ENCODE results near the gene FOXJ1. TPM values are rescaled to one million over a fixed set of nuclear protein-coding genes. Genes with fewer than 3 reads are reported as not detected.

Gene FOXJ1
- total and polyA plus RNA-seq, 5 experiments from 2014 or later: 0.28 to 3.7 (median 2.8) TPM

DNA sequence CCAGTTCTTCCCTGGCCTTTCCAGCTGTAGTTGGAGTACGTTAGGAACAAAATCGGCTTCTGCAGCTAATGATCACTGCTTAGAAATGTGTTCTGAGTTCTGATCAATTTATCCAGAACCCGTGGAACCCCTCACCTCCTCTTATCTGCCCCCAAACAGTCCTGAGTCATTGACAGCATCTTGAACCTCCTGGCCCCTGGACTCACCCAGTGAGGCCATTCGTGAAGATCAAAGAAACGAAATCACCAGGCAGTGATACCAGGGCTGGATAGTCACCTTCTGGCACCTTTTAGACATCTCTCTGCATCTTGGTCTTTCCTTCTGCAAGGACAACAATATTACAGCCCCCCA is 20.4 kb downstream of the FOXJ1 start:
- ATAC-seq (no peak), DNase-seq (no peak)
- peak overlapping the region in 5 of 10 donors; percentile 16 to 86 (median 43) for H3K27ac Mint-ChIP-seq
- peak overlapping the region in 5 of 10 donors; percentile 30 to 70 (median 41) for H3K4me3 Mint-ChIP-seq
- H3K9me3 Mint-ChIP-seq: no peaks in the 10 kb centered on the region
- peaks cover 9 to 28% (median 18%) of the 10 kb centered on the region in 4 donors for H3K4me1 Mint-ChIP-seq
- H3K36me3 Mint-ChIP-seq: no peaks in the 10 kb centered on the region
- no peaks in the 10 kb centered on the region for H3K27me3 Mint-ChIP-seq
- POLR2A ChIA-PET: interaction anchor here (0.8 to 14.8 kb wide), 8 partner anchors 12 to 159 kb away, joined by 3 to 152 read pairs (median 8); no protein-coding TSS in a partner anchor

- peak overlapping the region in 3 of 10 donors; percentile 24 to 26 (median 26) for H3K4me3 Mint-ChIP-seq
- POLR2A ChIA-PET: interaction anchor here (0.8 to 14.8 kb wide), 6 partner anchors 15 to 160 kb away, joined by 3 to 152 read pairs (median 58); partner anchors contain the start of gene ZACN
- no peaks in the 10 kb centered on the region for H3K36me3 Mint-ChIP-seq
- H3K27me3 Mint-ChIP-seq: no peaks in the 10 kb centered on the region
- no peaks in the 10 kb centered on the region for H3K9me3 Mint-ChIP-seq
- H3K4me1 Mint-ChIP-seq: peaks cover 6 to 22% (median 17%) of the 10 kb centered on the region in 4 donors
- ATAC-seq: no peak
- peak overlapping the region in 2 of 10 donors; percentile 11 to 70 for H3K27ac Mint-ChIP-seq
- DNase-seq: no peak
Measured at GRCh38 chr17:76119409-76120371, 21.4 kb downstream of the FOXJ1 start.

GRCh38 chr17:76115138-76115754 is 25.8 kb downstream of the FOXJ1 start:
- ATAC-seq (no peak), DNase-seq (no peak)
- H3K4me3 Mint-ChIP-seq: no peak overlapping the region
- no peaks in the 10 kb centered on the region for H3K27me3 Mint-ChIP-seq
- no peaks in the 10 kb centered on the region for H3K4me1 Mint-ChIP-seq
- H3K36me3 Mint-ChIP-seq: no peaks in the 10 kb centered on the region
- POLR2A ChIA-PET: interaction anchor here (0.5 to 0.8 kb wide), 3 partner anchors 153 to 182 kb away, joined by 3 read pairs; no protein-coding TSS in a partner anchor
- no peak overlapping the region for H3K27ac Mint-ChIP-seq
- H3K9me3 Mint-ChIP-seq: peaks cover 0 to 3% (median 0%) of the 10 kb centered on the region in 9 donors

DNA sequence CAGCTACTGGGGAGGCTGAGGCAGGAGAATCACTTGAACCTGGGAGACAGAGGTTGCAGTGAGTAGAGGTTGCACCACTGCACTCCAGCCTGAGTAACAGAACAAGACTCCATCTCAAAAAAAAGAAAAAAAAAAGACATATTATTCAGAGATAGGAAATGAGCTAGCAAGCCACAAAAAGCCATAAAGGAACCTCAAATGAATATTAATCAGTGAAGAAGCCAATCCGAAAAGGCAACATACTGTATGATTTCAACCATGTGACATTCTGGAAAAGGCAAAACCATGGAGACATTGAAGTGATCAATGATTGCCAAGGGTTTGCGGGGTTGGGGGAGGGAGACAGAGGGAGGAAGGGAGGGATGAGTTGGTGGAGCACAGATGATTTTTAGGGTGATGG is 29.1 kb downstream of the FOXJ1 start:
- POLR2A ChIA-PET: interaction anchor here (1.7 to 2.2 kb wide), 2 partner anchors 8 to 162 kb away, joined by 3 to 9 read pairs; partner anchors contain the start of gene EXOC7
- Mint-ChIP-seq H3K4me3 (no peak overlapping the region), H3K27me3 (no peaks in the 10 kb centered on the region), H3K9me3 (peaks cover 0 to 3% (median 0%) of the 10 kb centered on the region in 9 donors), H3K4me1 (no peaks in the 10 kb centered on the region), H3K36me3 (no peaks in the 10 kb centered on the region), H3K27ac (no peak overlapping the region)
- DNase-seq (no peak), ATAC-seq (no peak)

DNA sequence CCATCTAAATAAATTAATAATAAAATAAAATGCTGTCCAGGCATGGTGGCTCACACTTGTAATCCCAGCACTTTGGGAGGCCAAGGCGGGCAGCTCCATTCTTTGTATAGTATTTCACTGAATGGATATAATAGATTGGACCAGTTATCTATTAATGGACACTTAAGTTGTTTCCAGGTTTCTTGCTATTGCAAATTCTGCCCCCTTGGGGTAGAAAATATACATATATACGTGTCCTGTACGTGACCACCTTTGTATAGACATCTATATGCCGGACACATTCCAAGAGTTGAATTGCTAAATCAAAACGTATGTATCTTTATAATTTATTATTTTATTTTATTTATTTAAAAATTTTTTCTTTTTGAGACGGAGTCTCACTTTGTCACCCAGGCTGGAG is 33.5 kb downstream of the FOXJ1 start:
- no peaks in the 10 kb centered on the region for H3K27me3 Mint-ChIP-seq
- H3K36me3 Mint-ChIP-seq: no peaks in the 10 kb centered on the region
- DNase-seq: peak in 1 of 10 donors; percentile 14
- no peak overlapping the region for H3K4me3 Mint-ChIP-seq
- H3K9me3 Mint-ChIP-seq: no peaks in the 10 kb centered on the region
- H3K27ac Mint-ChIP-seq: no peak overlapping the region
- POLR2A ChIA-PET: no interaction called here
- no peak for ATAC-seq
- peaks cover 2 to 22% (median 18%) of the 10 kb centered on the region in 4 donors for H3K4me1 Mint-ChIP-seq

DNA sequence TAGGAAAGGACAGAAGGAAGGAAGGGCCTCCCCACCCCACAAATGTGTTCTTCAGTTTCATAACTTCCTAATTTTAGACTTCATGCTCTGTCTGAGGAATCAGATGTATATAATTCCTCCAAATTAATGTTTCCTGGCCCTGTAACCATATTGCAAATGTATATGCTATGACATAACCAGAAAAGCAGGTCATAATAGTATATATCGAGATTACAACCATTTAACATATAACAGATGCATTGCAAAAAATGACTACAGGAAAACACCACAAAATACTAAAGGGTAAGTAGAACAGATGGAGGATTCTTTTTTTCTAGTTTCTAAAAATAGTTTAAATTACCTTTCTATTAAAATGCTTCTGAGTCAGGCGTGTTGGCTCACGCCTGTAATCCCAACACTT is 34.3 kb downstream of the FOXJ1 start:
- ATAC-seq (no peak), DNase-seq (no peak)
- H3K36me3 Mint-ChIP-seq: peaks cover 0 to 2% (median 0%) of the 10 kb centered on the region in 3 donors
- H3K9me3 Mint-ChIP-seq: no peaks in the 10 kb centered on the region
- POLR2A ChIA-PET: interaction anchor here (0.5 kb wide), 1 partner anchor 77 kb away, joined by 4 read pairs; no protein-coding TSS in a partner anchor
- H3K4me1 Mint-ChIP-seq: peaks cover 3 to 28% (median 23%) of the 10 kb centered on the region in 4 donors
- peak overlapping the region in 1 of 10 donors; percentile 18 for H3K4me3 Mint-ChIP-seq
- peak overlapping the region in 2 of 10 donors; percentile 25 to 48 for H3K27ac Mint-ChIP-seq
- H3K27me3 Mint-ChIP-seq: no peaks in the 10 kb centered on the region

DNA sequence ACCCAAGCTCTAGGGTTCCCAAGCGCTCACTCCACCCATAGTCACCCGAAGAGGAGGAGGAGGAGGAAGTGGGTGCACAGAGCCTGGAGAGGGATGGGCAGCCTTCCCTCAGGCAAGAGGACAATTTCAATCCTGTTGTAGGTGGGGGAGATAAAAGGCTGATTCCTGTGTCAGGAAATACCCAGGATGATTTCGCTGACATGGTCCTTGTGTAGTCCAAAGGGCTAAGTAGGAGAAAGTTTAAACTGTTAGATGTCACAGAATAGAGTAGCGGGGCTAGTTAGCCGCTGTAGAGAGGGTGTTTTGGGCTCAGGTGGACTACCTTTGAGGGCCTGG is 36.2 kb downstream of the FOXJ1 start:
- H3K4me3 Mint-ChIP-seq: peak overlapping the region; percentile 47 to 99 (median 80)
- H3K9me3 Mint-ChIP-seq: no peaks in the 10 kb centered on the region
- peaks cover 3 to 17% (median 9%) of the 10 kb centered on the region in 3 donors for H3K36me3 Mint-ChIP-seq
- no peak for ATAC-seq
- peak overlapping the region in 9 of 10 donors; percentile 78 to 99 (median 96) for H3K27ac Mint-ChIP-seq
- no peak for DNase-seq
- H3K27me3 Mint-ChIP-seq: no peaks in the 10 kb centered on the region
- POLR2A ChIA-PET: interaction anchor here (0.7 to 2.6 kb wide), 13 partner anchors 15 to 254 kb away, joined by 3 to 20 read pairs (median 4); partner anchors contain the start of genes SRP68 and ZACN
- peaks cover 6 to 38% (median 34%) of the 10 kb centered on the region in 4 donors for H3K4me1 Mint-ChIP-seq

GRCh38 chr17:76104140-76104895 is 36.7 kb downstream of the FOXJ1 start:
- ATAC-seq: no peak
- DNase-seq: no peak
- Mint-ChIP-seq H3K27me3 (no peaks in the 10 kb centered on the region), H3K4me3 (peak overlapping the region; percentile 94 to 99 (median 97)), H3K27ac (peak overlapping the region; percentile 95 to 99 (median 98)), H3K36me3 (peaks cover 4 to 23% (median 9%) of the 10 kb centered on the region in 3 donors), H3K9me3 (no peaks in the 10 kb centered on the region), H3K4me1 (peaks cover 6 to 39% (median 36%) of the 10 kb centered on the region in 4 donors)
- POLR2A ChIA-PET: interaction anchor here (0.8 to 2.6 kb wide), 23 partner anchors 8 to 254 kb away, joined by 3 to 20 read pairs (median 4); partner anchors contain the start of genes MRPL38, PRPSAP1, SRP68 and ZACN

- ATAC-seq: peak; percentile 90 to 92
Measured at GRCh38 chr17:76103274-76104139, 37.5 kb downstream of the FOXJ1 start, which contains the start of gene EXOC7. Gene EXOC7, minus strand, starts transcription at chr17:76103787. Its CDS starts 95 bp downstream, at chr17:76103692.

GRCh38 chr17:76102944-76103273 is 38.1 kb downstream of the FOXJ1 start:
- Mint-ChIP-seq H3K4me3 (peak overlapping the region; percentile 94 to 99 (median 97)), H3K36me3 (peaks cover 4 to 37% (median 9%) of the 10 kb centered on the region in 3 donors), H3K27me3 (no peaks in the 10 kb centered on the region), H3K27ac (peak overlapping the region; percentile 95 to 99 (median 98)), H3K9me3 (no peaks in the 10 kb centered on the region), H3K4me1 (peaks cover 6 to 40% (median 36%) of the 10 kb centered on the region in 4 donors)
- ATAC-seq (peak in 1 of 2 donors; percentile 2), DNase-seq (no peak)
- POLR2A ChIA-PET: interaction anchor here (0.6 to 2.6 kb wide), 14 partner anchors 10 to 1199 kb away, joined by 3 to 20 read pairs (median 6); partner anchors contain the start of genes PRPSAP1, SRP68 and ZACN

More at GRCh38 chr17:76103274-76104139, 37.5 kb downstream of the FOXJ1 start, which contains the start of gene EXOC7:
- no peaks in the 10 kb centered on the region for H3K27me3 Mint-ChIP-seq
- peaks cover 4 to 31% (median 9%) of the 10 kb centered on the region in 3 donors for H3K36me3 Mint-ChIP-seq
- peak within 1 kb of the TSS; percentile 94 to 99 (median 97) for H3K4me3 Mint-ChIP-seq
- POLR2A ChIA-PET: interaction anchor here (0.8 to 2.6 kb wide), 25 partner anchors 8 to 255 kb away, joined by 3 to 20 read pairs (median 4); partner anchors contain the start of genes MRPL38, PRPSAP1, SRP68 and ZACN
- H3K9me3 Mint-ChIP-seq: no peaks in the 10 kb centered on the region
- peak; percentile 87 to 95 (median 92) for DNase-seq
- H3K27ac Mint-ChIP-seq: peak within 1 kb of the TSS; percentile 95 to 99 (median 98)
- H3K4me1 Mint-ChIP-seq: peaks cover 6 to 39% (median 36%) of the 10 kb centered on the region in 4 donors
